ENCODE results near the gene CABYR.

CABYR gene

GRCh38 chr18:24112874-24113615, 25.8 kb upstream of the CABYR start:
- Histone ChIP-seq H3K27me3 (ENCODE audit: control insufficient read depth, insufficient read depth, low read length) (no peaks in the 10 kb centered on the region), H3K9ac (ENCODE audit: low read length) (no peak overlapping the region), H3K9me3 (ENCODE audit: control insufficient read depth, low read length) (no peaks in the 10 kb centered on the region), H3K36me3 (ENCODE audit: control insufficient read depth, insufficient read depth, low read length) (no peaks in the 10 kb centered on the region), H3K4me1 (ENCODE audit: control insufficient read depth, insufficient read depth, low read length) (peaks cover 11% of the 10 kb centered on the region), H3K4me3 (ENCODE audit: low read length) (no peak overlapping the region)

- no peaks in the 10 kb centered on the region for H3K27me3 ChIP-seq (ENCODE audit: control insufficient read depth, insufficient read depth, low read length)
- no peak overlapping the region for H3K4me3 ChIP-seq (ENCODE audit: low read length)
- H3K36me3 ChIP-seq (ENCODE audit: control insufficient read depth, insufficient read depth, low read length), result no peaks in the 10 kb centered on the region
- no peaks in the 10 kb centered on the region for H3K9me3 ChIP-seq (ENCODE audit: control insufficient read depth, low read length)
- H3K9ac ChIP-seq (ENCODE audit: low read length), result no peak overlapping the region
- peaks cover 11% of the 10 kb centered on the region for H3K4me1 ChIP-seq (ENCODE audit: control insufficient read depth, insufficient read depth, low read length)
Observed at GRCh38 chr18:24114924-24115549, 23.8 kb upstream of the CABYR start.

- Histone ChIP-seq H3K36me3 (ENCODE audit: control insufficient read depth, insufficient read depth, low read length) (no peaks in the 10 kb centered on the region), H3K9ac (ENCODE audit: low read length) (no peak overlapping the region), H3K4me3 (ENCODE audit: low read length) (no peak overlapping the region), H3K4me1 (ENCODE audit: control insufficient read depth, insufficient read depth, low read length) (peaks cover 11% of the 10 kb centered on the region), H3K9me3 (ENCODE audit: control insufficient read depth, low read length) (no peaks in the 10 kb centered on the region), H3K27me3 (ENCODE audit: control insufficient read depth, insufficient read depth, low read length) (no peaks in the 10 kb centered on the region)
Observed at GRCh38 chr18:24115628-24116027, 23.2 kb upstream of the CABYR start.

- H3K27me3 ChIP-seq (ENCODE audit: control insufficient read depth, insufficient read depth, low read length), result no peaks in the 10 kb centered on the region
- no peaks in the 10 kb centered on the region for H3K9me3 ChIP-seq (ENCODE audit: control insufficient read depth, low read length)
- H3K4me1 ChIP-seq (ENCODE audit: control insufficient read depth, insufficient read depth, low read length), result no peaks in the 10 kb centered on the region
- H3K4me3 ChIP-seq (ENCODE audit: low read length), result no peak overlapping the region
- no peaks in the 10 kb centered on the region for H3K36me3 ChIP-seq (ENCODE audit: control insufficient read depth, insufficient read depth, low read length)
- H3K9ac ChIP-seq (ENCODE audit: low read length), result no peak overlapping the region
Observed at GRCh38 chr18:24118750-24119577, 19.9 kb upstream of the CABYR start.

GRCh38 chr18:24120676-24121075, 18.2 kb upstream of the CABYR start:
- Histone ChIP-seq H3K4me1 (ENCODE audit: control insufficient read depth, insufficient read depth, low read length) (no peaks in the 10 kb centered on the region), H3K9me3 (ENCODE audit: control insufficient read depth, low read length) (no peaks in the 10 kb centered on the region), H3K27me3 (ENCODE audit: control insufficient read depth, insufficient read depth, low read length) (no peaks in the 10 kb centered on the region), H3K9ac (ENCODE audit: low read length) (no peak overlapping the region), H3K36me3 (ENCODE audit: control insufficient read depth, insufficient read depth, low read length) (no peaks in the 10 kb centered on the region), H3K4me3 (ENCODE audit: low read length) (no peak overlapping the region)

- Histone ChIP-seq H3K4me1 (ENCODE audit: control insufficient read depth, insufficient read depth, low read length) (peaks cover 3% of the 10 kb centered on the region), H3K9me3 (ENCODE audit: control insufficient read depth, low read length) (no peaks in the 10 kb centered on the region), H3K36me3 (ENCODE audit: control insufficient read depth, insufficient read depth, low read length) (no peaks in the 10 kb centered on the region), H3K9ac (ENCODE audit: low read length) (no peak overlapping the region), H3K27me3 (ENCODE audit: control insufficient read depth, insufficient read depth, low read length) (no peaks in the 10 kb centered on the region), H3K4me3 (ENCODE audit: low read length) (no peak overlapping the region)
Observed at GRCh38 chr18:24121625-24122024, 17.2 kb upstream of the CABYR start.

GRCh38 chr18:24126155-24126961, 12.5 kb upstream of the CABYR start:
- H3K9ac ChIP-seq (ENCODE audit: low read length), result no peak overlapping the region
- no peak overlapping the region for H3K4me3 ChIP-seq (ENCODE audit: low read length)
- H3K36me3 ChIP-seq (ENCODE audit: control insufficient read depth, insufficient read depth, low read length), result no peaks in the 10 kb centered on the region
- H3K4me1 ChIP-seq (ENCODE audit: control insufficient read depth, insufficient read depth, low read length), result peaks cover 17% of the 10 kb centered on the region
- H3K27me3 ChIP-seq (ENCODE audit: control insufficient read depth, insufficient read depth, low read length), result no peaks in the 10 kb centered on the region
- H3K9me3 ChIP-seq (ENCODE audit: control insufficient read depth, low read length), result no peaks in the 10 kb centered on the region

- no peak overlapping the region for H3K9ac ChIP-seq (ENCODE audit: low read length)
- no peak overlapping the region for H3K4me3 ChIP-seq (ENCODE audit: low read length)
- no peaks in the 10 kb centered on the region for H3K9me3 ChIP-seq (ENCODE audit: control insufficient read depth, low read length)
- no peaks in the 10 kb centered on the region for H3K36me3 ChIP-seq (ENCODE audit: control insufficient read depth, insufficient read depth, low read length)
- peaks cover 17% of the 10 kb centered on the region for H3K4me1 ChIP-seq (ENCODE audit: control insufficient read depth, insufficient read depth, low read length)
- H3K27me3 ChIP-seq (ENCODE audit: control insufficient read depth, insufficient read depth, low read length), result no peaks in the 10 kb centered on the region
Observed at GRCh38 chr18:24127735-24128134, 11.1 kb upstream of the CABYR start.

- Histone ChIP-seq H3K4me3 (ENCODE audit: low read length) (no peak overlapping the region), H3K4me1 (ENCODE audit: control insufficient read depth, insufficient read depth, low read length) (peaks cover 17% of the 10 kb centered on the region), H3K9me3 (ENCODE audit: control insufficient read depth, low read length) (no peaks in the 10 kb centered on the region), H3K27me3 (ENCODE audit: control insufficient read depth, insufficient read depth, low read length) (no peaks in the 10 kb centered on the region), H3K9ac (ENCODE audit: low read length) (no peak overlapping the region), H3K36me3 (ENCODE audit: control insufficient read depth, insufficient read depth, low read length) (no peaks in the 10 kb centered on the region)
Observed at GRCh38 chr18:24128700-24129099, 10.2 kb upstream of the CABYR start.

- peaks cover 17% of the 10 kb centered on the region for H3K4me1 ChIP-seq (ENCODE audit: control insufficient read depth, insufficient read depth, low read length)
Observed at GRCh38 chr18:24130494-24130893, 8.4 kb upstream of the CABYR start.

GRCh38 chr18:24136967-24137373, 1.9 kb upstream of the CABYR start:
- no peaks in the 10 kb centered on the region for H3K9me3 ChIP-seq (ENCODE audit: control insufficient read depth, low read length)
- H3K4me3 ChIP-seq (ENCODE audit: low read length), result no peak overlapping the region
- no peaks in the 10 kb centered on the region for H3K27me3 ChIP-seq (ENCODE audit: control insufficient read depth, insufficient read depth, low read length)
- no peaks in the 10 kb centered on the region for H3K4me1 ChIP-seq (ENCODE audit: control insufficient read depth, insufficient read depth, low read length)
- no peak overlapping the region for H3K9ac ChIP-seq (ENCODE audit: low read length)
- no peaks in the 10 kb centered on the region for H3K36me3 ChIP-seq (ENCODE audit: control insufficient read depth, insufficient read depth, low read length)

More at GRCh38 chr18:24130494-24130893, 8.4 kb upstream of the CABYR start:
- Histone ChIP-seq H3K36me3 (ENCODE audit: control insufficient read depth, insufficient read depth, low read length) (no peaks in the 10 kb centered on the region), H3K27me3 (ENCODE audit: control insufficient read depth, insufficient read depth, low read length) (no peaks in the 10 kb centered on the region), H3K9me3 (ENCODE audit: control insufficient read depth, low read length) (no peaks in the 10 kb centered on the region), H3K9ac (ENCODE audit: low read length) (no peak overlapping the region), H3K4me3 (ENCODE audit: low read length) (no peak overlapping the region)

Measured in mucosa of stomach (tissue), 1 donor.